T-helper 2 cell treated with Interferon-gamma antibody and Interleukin-4, amounts not matched to agents 5 μg/mL and 100 μg/mL, for 36 hours (primary cell): ENCODE results near the gene C16orf90.
A peak's percentile ranks its signal among the peaks of the same experiment; 100 is the strongest.

ENCODE experiments used
- DNase-seq: peaks from one replicate; pipeline ENCODE4 v3.0.0; 2021; ENCODE audit warnings: low spot score
- H3K27ac Mint-ChIP-seq: one replicate; pipeline ENCODE4 v1.8.0; 2021; ENCODE audit warnings: mild to moderate bottlenecking, mixed read lengths
- H3K27me3 Mint-ChIP-seq: one replicate; pipeline ENCODE4 v1.8.0; 2021; ENCODE audit warnings: low read depth, mixed read lengths
- H3K36me3 Mint-ChIP-seq: one replicate; pipeline ENCODE4 v1.8.0; 2021; ENCODE audit warnings: low read depth, mixed read lengths
- H3K4me1 Mint-ChIP-seq: one replicate; pipeline ENCODE4 v1.8.0; 2021; ENCODE audit warnings: low read depth, mixed read lengths
- H3K4me3 Mint-ChIP-seq: one replicate; pipeline ENCODE4 v1.8.0; 2022; ENCODE audit warnings: mild to moderate bottlenecking, moderate library complexity, mixed read lengths
- H3K9me3 Mint-ChIP-seq: one replicate; pipeline ENCODE4 v1.8.0; 2021; ENCODE audit warnings: mixed read lengths

Gene C16orf90

GRCh38 chr16:3458852-3459361 lies 36.4 kb downstream of the C16orf90 start:
- Mint-ChIP-seq H3K27me3 (no peaks in the 10 kb centered on the region), H3K4me1 (peaks cover 39% of the 10 kb centered on the region), H3K36me3 (peaks cover 9% of the 10 kb centered on the region), H3K4me3 (peak overlapping the region; percentile 74), H3K27ac (peak overlapping the region; percentile 74), H3K9me3 (no peaks in the 10 kb centered on the region)
- no peak for DNase-seq

DNA sequence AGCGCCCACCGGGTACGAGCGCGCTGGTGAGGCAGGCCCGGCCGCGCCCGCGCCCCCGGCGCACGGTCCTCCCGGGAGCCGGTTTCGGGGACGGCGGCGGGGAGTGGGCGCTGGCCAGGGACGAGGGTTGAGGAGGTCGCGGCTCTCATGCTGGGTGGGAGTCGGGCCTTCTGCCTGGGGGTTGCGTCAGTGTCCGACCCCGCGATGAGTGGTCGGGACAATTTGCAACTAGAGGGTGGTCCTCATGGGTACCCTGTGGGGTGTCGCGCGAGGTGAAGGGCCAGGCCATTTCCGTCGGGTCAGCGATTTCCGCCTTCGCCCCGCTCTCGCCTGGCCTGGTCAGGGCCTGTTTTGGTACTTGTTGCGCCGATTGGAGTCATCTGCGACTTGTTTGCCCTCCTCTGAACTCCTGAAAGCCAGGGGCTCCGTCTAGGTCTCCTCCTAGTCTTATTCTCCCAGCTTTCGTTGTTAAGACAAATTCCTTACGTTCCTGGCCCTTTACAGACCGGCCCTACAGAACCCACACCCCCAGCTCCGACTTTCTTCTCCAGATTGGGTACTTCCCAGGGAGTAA lies 36.9 kb downstream of the C16orf90 start:
- Mint-ChIP-seq H3K36me3 (peaks cover 9% of the 10 kb centered on the region), H3K27ac (peak overlapping the region; percentile 74), H3K4me1 (peaks cover 39% of the 10 kb centered on the region), H3K27me3 (no peaks in the 10 kb centered on the region), H3K4me3 (peak overlapping the region; percentile 74), H3K9me3 (no peaks in the 10 kb centered on the region)
- DNase-seq: no peak

DNA sequence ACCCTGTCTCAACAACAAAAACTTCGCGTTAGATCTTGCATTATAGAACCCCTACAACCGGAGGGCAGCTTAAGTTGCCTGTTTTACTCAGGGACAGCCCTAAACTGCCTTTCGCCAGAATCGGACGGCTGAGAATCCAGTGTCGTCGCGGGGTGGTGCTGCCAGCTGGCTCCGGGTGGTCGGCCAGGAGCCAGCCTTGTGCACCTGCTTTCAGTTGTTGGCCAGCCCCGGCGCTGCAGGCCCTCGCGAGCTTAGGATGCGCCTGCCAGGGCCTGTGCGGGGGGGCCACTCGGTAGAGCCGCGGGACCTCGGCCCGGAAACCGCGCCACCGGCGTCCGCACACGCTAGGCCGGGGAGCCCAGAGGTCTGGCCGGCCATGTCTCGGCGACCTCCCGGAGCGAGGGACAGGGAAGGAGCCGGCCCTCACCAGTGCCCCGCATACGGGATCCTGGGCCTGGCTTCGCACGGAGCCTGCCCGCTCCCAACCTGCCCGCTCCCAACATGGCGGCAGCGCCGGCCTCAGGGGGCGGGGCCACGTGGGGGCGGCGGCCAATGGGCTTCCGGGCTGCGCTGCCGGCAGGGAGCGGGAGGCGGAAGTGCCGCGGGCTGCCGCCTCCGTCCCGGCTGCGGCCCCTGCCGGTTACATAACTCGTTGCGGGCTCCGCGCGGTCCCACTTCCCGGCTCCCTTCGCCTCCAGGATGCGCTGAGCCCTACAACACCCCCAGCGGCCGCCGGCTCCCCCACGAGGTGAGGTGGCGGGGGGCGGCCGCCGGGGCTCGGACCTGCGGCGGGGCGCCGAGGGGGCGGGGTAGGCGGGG lies 37.6 kb downstream of the C16orf90 start:
- peak overlapping the region; percentile 84 for H3K27ac Mint-ChIP-seq
- H3K27me3 Mint-ChIP-seq: no peaks in the 10 kb centered on the region
- peak; percentile 89 for DNase-seq
- H3K36me3 Mint-ChIP-seq: peaks cover 9% of the 10 kb centered on the region
- no peaks in the 10 kb centered on the region for H3K9me3 Mint-ChIP-seq
- H3K4me3 Mint-ChIP-seq: peak overlapping the region; percentile 81
- H3K4me1 Mint-ChIP-seq: peaks cover 39% of the 10 kb centered on the region

GRCh38 chr16:3454631-3455147 lies 40.6 kb downstream of the C16orf90 start:
- Mint-ChIP-seq H3K4me3 (no peak overlapping the region), H3K36me3 (peaks cover 24% of the 10 kb centered on the region), H3K27me3 (no peaks in the 10 kb centered on the region), H3K27ac (no peak overlapping the region), H3K9me3 (peaks cover 12% of the 10 kb centered on the region), H3K4me1 (peaks cover 35% of the 10 kb centered on the region)
- DNase-seq: no peak

DNA sequence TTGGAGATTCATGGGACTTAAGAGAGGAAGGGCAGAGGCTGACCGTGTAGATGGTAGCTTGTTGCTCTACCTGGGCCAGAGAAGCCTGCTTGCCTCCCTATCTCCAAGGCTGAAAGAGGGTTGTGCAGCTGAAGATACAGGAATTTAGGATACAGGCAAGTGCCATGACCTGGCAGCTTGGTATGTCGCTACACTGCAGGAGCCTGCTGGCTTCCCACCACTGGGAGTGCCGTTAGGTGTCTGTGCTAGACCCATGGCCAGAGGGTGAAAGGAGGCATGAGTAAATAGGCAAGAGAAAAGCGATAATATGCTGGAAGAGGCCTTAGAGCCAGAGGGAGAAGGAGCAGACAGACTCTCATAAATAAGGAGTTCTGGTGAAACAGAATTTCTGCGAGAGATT lies 41.2 kb downstream of the C16orf90 start:
- Mint-ChIP-seq H3K9me3 (peaks cover 14% of the 10 kb centered on the region), H3K4me3 (no peak overlapping the region), H3K27me3 (no peaks in the 10 kb centered on the region), H3K4me1 (peaks cover 29% of the 10 kb centered on the region), H3K36me3 (peaks cover 30% of the 10 kb centered on the region), H3K27ac (no peak overlapping the region)
- no peak for DNase-seq

DNA sequence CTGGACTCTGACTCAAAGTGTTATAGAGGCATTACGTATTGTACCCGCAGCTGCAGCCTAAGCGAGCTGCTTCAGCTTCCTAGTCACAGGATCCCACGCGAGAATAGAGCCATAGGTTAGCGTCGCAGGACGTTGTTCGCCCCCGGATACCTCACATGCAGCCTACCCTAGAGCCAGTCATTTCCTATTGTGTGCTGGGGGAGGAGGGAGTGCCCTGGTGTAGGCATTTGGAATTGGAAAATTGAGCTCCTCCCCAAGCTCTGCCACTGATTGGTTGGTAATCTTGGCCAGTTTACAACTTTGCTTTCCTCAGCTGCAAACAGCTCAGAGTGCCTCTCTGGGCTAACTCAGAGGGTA lies 51.3 kb downstream of the C16orf90 start:
- peak overlapping the region; percentile 95 for H3K27ac Mint-ChIP-seq
- peak overlapping the region; percentile 91 for H3K4me3 Mint-ChIP-seq
- H3K4me1 Mint-ChIP-seq: peaks cover 13% of the 10 kb centered on the region
- peak; percentile 51 for DNase-seq
- H3K9me3 Mint-ChIP-seq: peaks cover 32% of the 10 kb centered on the region
- peaks cover 52% of the 10 kb centered on the region for H3K36me3 Mint-ChIP-seq
- no peaks in the 10 kb centered on the region for H3K27me3 Mint-ChIP-seq
